Measurements from ENCODE around the gene CDH6. TPM values are rescaled to one million over a fixed set of nuclear protein-coding genes. Genes with fewer than 3 reads are reported as not detected.

The CDH6 gene
- total RNA-seq, 1 donor from 2014 or later, result not detected

GRCh38 chr5:31215236-31215635 is 21.8 kb downstream of the CDH6 start:
- no peak for TF ChIP-seq CTCF (IDR thresholded peaks at IDR 0.05)

GRCh38 chr5:31217446-31217845 is 24.0 kb downstream of the CDH6 start:
- no peaks in the 10 kb centered on the region for H3K9me3 Mint-ChIP-seq
- DNase-seq (no peak), ATAC-seq (ENCODE audit: low read depth) (no peak)
- no peaks in the 10 kb centered on the region for H3K36me3 Mint-ChIP-seq (ENCODE audit: low read depth)
- no peak overlapping the region for H3K27ac Mint-ChIP-seq
- CTCF ChIA-PET, result interaction anchor here (0.9 kb wide), 1 partner anchor 31 kb away, joined by 3 read pairs; no protein-coding TSS in a partner anchor
- no peak overlapping the region for H3K4me3 Mint-ChIP-seq
- H3K27me3 Mint-ChIP-seq, result no peaks in the 10 kb centered on the region
- no peak for TF ChIP-seq CTCF (IDR thresholded peaks at IDR 0.05)
- intact Hi-C loops (cut with micrococcal nuclease), result no loop called here
- H3K4me1 Mint-ChIP-seq, result no peaks in the 10 kb centered on the region
- POLR2A ChIA-PET, result no interaction called here

More at GRCh38 chr5:31215236-31215635, 21.8 kb downstream of the CDH6 start:
- ATAC-seq (ENCODE audit: low read depth), result no peak
- no peak for DNase-seq
- ChIA-PET CTCF (no interaction called here), POLR2A (no interaction called here)
- no peaks in the 10 kb centered on the region for H3K36me3 Mint-ChIP-seq (ENCODE audit: low read depth)
- intact Hi-C loops (cut with micrococcal nuclease), result no loop called here
- H3K27me3 Mint-ChIP-seq, result no peaks in the 10 kb centered on the region
- H3K4me1 Mint-ChIP-seq, result no peaks in the 10 kb centered on the region
- H3K27ac Mint-ChIP-seq, result no peak overlapping the region
- no peaks in the 10 kb centered on the region for H3K9me3 Mint-ChIP-seq
- H3K4me3 Mint-ChIP-seq, result no peak overlapping the region

GRCh38 chr5:31218978-31219377 is 25.5 kb downstream of the CDH6 start:
- no peaks in the 10 kb centered on the region for H3K27me3 Mint-ChIP-seq
- no peaks in the 10 kb centered on the region for H3K36me3 Mint-ChIP-seq (ENCODE audit: low read depth)
- H3K27ac Mint-ChIP-seq, result no peak overlapping the region
- TF ChIP-seq CTCF (IDR thresholded peaks at IDR 0.05), result no peak
- DNase-seq (no peak), ATAC-seq (ENCODE audit: low read depth) (no peak)
- H3K9me3 Mint-ChIP-seq, result no peaks in the 10 kb centered on the region
- intact Hi-C loops (cut with micrococcal nuclease), result no loop called here
- ChIA-PET POLR2A (no interaction called here), CTCF (no interaction called here)
- no peaks in the 10 kb centered on the region for H3K4me1 Mint-ChIP-seq
- no peak overlapping the region for H3K4me3 Mint-ChIP-seq

GRCh38 chr5:31221001-31221400 is 27.5 kb downstream of the CDH6 start:
- Mint-ChIP-seq H3K9me3 (no peaks in the 10 kb centered on the region), H3K36me3 (ENCODE audit: low read depth) (no peaks in the 10 kb centered on the region), H3K27me3 (no peaks in the 10 kb centered on the region), H3K4me1 (no peaks in the 10 kb centered on the region), H3K27ac (no peak overlapping the region), H3K4me3 (no peak overlapping the region)
- CTCF ChIA-PET, result no interaction called here
- no peak for DNase-seq
- no peak for ATAC-seq (ENCODE audit: low read depth)
- TF ChIP-seq CTCF (IDR thresholded peaks at IDR 0.05), result no peak
- POLR2A ChIA-PET, result no interaction called here
- intact Hi-C loops (cut with micrococcal nuclease), result no loop called here

- H3K27me3 Mint-ChIP-seq, result no peaks in the 10 kb centered on the region
- H3K4me3 Mint-ChIP-seq, result no peak overlapping the region
- intact Hi-C loops (cut with micrococcal nuclease), result no loop called here
- ATAC-seq (ENCODE audit: low read depth) (no peak), DNase-seq (no peak)
- CTCF ChIA-PET, result no interaction called here
- H3K27ac Mint-ChIP-seq, result no peak overlapping the region
- H3K4me1 Mint-ChIP-seq, result no peaks in the 10 kb centered on the region
- H3K9me3 Mint-ChIP-seq, result no peaks in the 10 kb centered on the region
- POLR2A ChIA-PET, result no interaction called here
- no peak for TF ChIP-seq CTCF (IDR thresholded peaks at IDR 0.05)
- H3K36me3 Mint-ChIP-seq (ENCODE audit: low read depth), result no peaks in the 10 kb centered on the region
Measured at GRCh38 chr5:31225118-31225517, 31.6 kb downstream of the CDH6 start.

All from activated B cell treated with CpG ODN at 0.5 μM for 24 hours (primary cell).